HG03460 (cell line): ENCODE measurements around the gene ALX4.

Experiments
- ATAC-seq: cut with Tn5 transposase; IDR thresholded peaks from one replicate; pipeline ENCODE4 v1.9.1; 2021; ENCODE audit not compliant: unreplicated experiment

Gene ALX4

DNA sequence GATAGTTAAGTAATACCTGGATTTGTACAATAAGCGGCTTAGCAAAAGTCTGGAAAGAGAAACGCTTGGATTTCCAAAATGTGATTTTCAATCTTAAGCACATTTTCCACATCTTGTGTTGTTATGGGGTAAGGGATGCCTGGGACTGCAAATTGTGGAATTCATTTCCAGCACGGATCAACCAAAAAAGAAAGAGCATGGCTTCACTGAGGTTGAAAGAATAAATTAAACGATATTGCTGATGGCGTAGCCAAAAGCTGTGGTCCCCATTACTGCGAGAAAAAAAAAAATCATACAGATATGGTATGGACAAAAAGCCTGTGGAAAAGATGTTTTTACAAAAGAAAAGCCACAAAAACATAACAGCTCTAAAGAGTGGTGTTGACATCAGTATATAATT, 26.0 kb upstream of the ALX4 start:
- no peak for ATAC-seq

DNA sequence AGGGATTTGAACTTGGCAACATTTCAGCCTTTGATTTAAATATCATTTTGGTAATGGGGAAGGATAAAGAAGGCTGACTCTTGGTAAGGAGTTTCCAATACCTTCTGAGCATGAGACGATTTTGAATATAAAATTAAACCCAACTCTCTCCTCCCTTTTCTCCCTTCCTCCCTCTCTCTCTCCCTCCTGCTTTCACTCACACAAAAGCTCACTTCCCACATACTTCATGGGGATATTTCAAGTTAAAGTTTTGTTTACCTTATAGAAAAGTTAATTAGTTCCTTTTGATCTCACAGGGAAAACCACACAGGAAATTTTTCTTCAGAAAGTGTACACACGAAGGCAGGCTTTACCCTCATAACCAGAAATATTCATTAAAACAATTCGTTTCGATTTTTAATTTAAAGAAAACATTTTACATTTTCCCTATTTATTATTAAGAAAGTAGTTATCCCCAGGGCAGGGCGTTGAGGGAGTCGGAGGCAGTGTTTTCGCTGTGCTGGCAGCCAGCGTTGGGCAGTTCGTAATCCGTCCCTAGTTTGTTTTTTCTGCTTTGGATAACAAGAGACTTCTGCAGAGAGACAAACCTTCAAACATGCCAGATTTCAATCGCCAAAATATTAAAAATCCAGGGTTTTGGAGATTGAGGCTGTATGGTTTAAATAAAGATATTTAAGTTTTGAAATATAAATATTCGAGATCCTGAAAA, 25.3 kb upstream of the ALX4 start:
- ATAC-seq = no peak

DNA sequence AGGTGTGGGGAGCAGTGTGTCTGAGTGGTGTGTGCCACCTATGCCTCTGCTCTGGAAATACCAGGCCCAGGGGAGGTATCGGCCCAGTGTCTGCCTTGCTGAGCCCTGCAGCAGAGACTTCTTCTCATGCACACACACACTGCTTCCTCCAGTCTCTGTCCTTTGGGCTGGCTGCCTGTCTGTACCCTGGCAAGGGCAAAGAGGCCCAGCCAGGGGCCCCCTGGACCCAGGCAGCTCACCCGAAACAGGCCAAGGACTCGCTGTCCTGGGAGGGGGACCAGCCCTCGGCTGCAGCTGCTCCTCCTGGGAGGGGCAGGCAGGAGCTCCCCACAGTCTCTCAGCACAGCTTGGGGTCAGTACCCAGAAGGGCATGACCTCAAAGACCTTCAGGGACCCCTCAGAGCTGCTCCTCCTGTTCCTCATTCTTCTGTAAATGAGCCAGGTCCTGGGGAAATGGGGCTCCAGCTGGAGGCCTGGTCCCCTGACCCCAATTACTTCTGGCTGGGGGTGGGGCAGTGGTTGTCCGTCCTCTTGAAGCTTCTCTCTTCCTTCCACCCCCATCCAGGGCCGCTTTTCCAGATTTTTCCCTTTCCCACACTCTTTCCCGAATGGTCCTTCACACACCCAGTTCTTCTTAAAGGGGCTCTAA, 24.5 kb upstream of the ALX4 start:
- no peak for ATAC-seq

DNA sequence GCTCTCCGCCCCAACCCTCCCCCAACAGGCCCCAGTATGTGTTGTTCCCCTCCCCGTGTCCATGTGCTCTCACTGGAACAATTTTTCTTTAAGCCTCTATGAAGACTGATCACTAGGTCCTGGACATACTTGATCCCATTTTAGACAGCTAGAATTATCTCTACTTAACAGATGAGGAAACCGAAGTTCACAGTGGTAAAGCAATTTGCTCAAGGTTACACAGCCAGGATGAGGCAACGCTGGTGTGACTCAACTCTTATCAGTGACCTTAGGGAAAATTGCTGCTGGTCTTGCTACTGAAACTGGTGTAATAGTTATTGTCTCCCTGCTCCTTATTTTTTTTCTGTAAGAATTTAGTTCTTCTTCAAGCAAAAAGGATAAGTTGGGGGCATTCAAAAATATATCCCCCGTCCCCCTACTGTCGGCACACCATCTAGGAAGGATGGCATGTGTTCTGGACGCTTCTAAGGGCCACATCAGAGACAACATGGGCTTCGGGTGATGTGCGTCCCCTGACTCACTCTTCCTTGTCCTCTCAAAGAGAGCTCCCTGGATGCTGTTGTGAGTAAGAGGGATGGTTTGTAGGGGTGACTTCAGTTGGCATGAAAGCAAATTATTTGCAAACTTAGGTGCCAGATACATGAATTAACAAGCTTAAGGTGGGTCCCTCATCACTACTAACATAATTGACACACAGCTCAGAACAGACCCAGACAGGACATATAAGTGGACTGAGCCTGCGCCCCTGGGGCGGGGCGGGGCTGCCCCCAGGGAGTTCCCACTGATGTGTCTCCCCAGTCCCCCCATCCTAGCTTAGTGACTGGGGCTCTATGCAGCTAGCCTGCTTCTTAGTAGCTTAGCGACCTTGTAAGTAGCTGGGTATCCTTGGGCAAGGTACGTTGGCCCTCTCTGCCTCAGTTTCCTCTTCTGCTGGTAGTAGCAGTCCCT, 23.6 kb upstream of the ALX4 start:
- no peak for ATAC-seq

DNA sequence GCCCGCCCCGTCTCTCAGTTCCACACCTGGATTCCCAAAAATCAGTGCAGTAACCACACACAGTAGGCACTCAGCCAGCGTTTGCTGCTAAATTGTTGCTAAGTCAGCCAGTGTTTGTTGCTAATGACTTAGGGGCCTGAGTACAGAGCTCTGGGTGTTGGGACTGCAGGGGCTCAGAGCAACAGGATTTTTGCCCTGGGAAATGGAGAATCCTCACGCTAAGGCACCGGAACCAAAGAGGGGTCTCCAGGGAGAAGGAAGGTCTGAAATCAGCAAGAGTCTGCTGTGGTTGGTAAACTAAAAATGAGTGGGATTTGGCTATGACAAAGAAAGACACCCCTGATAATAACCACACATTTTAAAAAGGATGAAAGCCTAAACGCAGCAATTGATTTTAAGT, 22.7 kb upstream of the ALX4 start:
- ATAC-seq = no peak

DNA sequence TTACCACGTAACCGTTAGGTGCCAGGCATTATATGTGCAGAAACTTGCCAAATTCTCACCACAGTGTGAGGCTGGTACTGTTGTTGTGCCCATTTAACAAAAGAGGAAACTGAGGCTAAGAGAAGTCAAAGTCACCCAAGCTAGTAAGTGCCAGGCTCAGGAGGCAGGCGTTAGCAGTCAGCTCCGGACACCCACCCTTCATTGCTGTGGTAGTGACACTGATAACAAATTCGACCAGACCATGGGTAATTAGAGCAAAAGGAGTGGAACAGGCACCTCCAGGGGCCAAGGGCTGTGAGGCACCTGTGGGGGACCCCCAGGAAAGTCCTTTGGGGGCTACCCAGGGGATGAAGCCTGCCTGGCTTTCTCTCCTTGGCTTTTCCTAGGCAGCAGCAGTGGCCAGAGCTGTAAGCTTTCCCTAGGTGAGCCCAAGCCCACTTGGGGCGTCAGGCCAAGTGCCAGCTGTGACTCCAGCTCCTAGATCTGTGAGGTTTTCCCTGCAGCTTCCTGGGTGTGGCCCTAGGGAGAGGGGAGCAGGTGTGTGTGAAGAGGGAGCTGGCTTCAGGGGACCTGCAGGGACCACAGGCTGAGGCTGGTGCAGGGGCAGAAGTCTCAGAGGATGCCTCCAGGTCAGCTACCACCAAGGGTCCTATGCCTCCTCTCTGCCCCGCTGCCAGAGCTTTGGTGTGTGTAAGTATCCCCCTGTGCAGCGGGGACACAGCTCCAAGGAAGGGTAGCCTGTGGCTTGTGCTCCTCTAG, 19.7 kb upstream of the ALX4 start:
- no peak for ATAC-seq

DNA sequence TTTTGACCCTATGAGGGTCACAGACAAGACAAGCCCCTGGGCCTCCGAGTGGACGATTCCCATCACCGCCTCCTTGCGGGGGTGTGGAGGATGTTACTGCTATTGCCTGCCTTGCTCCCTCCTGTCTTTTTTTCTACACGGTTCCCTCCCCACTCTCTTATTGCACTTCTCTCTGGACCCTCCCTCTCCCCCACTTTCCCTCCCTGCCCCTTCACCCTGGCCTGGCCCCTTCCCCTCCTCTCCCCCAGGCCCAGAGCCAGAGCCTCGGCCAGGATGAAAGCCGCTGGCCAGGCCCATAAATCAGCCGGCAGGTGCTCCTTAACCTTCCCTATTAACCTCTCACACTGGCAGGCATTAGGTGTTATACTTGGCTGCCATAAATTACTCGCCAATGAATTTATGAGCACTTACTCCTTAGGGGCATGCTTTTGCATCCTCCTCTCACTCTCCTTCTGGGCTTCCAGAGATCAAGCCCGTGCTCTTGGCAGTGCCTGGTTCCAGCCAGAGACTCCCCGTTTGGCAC, 18.3 kb upstream of the ALX4 start:
- no peak for ATAC-seq

DNA sequence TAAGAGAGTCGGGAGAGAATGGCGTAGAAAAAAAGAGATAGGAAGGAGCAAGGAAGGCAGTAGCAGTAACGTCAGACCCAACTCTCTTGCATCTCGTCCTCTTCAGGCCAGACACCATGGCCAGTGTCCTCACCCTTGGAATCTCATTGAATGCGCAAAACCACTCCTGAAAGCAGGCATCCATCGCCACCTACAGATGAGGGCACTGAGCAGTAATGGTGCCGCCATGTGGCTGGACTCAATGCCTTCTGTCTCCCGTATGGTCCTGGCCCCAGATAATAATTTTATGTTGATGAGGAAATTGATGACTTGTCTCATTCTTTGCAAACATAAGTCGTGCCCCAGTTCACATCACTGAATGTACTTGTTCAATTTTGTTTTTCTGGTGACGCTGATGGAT, 17.8 kb upstream of the ALX4 start:
- ATAC-seq = no peak

DNA sequence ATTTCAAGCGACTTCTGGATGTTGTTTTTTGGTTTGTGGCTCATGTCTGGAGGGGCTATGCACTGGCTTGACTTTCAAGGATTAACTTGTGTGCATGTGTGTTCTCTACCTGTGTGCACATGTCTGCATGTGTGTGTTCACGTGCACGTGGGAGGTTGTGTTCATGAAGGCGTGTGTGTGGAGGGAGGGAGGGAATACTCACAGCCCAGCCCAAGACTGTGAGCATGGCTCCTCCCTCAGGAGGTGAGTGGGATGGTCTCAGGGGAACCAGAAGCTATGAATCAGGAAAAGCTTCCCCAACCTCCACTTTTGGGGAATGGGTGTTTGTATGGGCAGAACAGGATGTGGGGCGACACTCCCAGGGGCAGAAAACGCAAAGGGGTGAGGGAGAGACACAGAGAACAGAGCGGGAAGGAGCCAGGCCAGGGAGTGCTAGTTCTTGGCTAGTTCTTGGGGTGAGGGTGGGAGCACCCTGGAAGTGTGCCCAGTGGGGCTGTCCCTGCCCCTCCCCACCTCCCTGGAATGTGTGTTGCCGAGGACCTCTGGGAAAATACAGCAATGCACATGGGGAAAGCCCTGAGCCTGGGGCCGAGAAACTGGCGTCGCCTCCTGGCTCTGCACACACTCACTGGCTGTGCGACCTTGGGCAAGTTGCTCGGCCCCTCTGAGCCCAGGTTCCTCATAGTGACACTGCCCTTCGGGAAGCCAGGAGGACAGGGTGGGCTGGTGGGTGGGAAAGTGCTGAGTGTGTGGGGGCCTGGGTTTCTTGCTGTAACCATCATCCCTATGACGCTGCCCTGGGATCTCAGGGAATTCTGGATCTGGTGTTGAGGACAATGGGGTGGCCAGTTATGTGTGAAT, 16.9 kb upstream of the ALX4 start:
- ATAC-seq = no peak

DNA sequence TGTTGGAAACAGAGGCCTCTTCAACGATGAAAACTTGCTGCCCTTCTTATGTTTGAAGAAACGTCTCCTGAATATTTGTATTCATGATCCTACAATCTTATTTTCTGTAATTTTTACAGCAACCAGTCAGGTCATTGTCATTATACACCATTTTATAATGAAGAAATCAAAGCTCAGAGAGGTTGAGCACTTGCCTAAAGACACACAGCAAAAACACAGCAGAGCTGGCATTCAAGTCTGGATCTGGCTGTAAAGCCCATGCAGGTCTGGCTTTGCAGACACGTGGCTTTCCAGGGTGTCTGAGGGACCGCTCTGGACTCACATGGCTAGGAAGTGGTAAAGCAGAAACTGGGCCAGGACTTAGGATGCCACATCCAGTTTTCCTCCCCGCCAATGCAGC, 15.8 kb upstream of the ALX4 start:
- no peak for ATAC-seq

DNA sequence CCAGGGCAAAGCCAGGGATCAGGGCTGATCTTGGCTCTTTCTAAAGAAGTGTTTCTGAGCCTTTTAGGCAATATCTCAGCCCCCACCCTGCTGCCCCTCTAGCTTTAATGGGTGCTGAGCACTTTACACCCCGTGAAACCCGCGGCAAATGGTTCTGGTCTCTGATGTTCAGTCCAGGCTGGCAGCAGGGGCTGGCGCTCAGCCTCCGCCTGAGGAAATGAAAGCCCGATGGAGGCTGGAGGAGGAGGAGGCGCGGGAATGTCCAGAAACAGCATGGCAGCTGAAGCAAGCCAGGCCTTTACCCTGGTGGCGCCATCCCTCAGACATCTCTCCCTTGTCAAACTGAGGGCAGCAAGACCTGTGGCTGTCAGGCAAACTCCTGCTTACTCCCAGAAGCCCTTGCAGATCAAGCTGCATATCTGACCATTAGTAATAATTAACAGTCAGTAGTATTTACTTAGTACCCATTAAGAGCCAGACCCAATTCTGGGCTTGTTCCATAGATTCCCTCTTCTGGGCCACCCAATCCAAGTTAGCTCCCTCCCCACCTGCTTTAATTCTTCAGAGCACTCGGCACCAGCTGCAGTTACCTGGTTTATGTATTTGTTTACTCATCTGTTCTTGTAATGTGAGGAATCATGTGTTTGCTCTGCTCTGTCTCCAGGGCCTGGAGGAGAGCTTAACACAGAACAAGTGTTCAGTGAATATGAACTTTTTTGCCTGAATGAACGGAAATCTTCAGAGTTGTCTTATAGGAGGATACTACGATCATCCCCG, 15.0 kb upstream of the ALX4 start:
- ATAC-seq = no peak

DNA sequence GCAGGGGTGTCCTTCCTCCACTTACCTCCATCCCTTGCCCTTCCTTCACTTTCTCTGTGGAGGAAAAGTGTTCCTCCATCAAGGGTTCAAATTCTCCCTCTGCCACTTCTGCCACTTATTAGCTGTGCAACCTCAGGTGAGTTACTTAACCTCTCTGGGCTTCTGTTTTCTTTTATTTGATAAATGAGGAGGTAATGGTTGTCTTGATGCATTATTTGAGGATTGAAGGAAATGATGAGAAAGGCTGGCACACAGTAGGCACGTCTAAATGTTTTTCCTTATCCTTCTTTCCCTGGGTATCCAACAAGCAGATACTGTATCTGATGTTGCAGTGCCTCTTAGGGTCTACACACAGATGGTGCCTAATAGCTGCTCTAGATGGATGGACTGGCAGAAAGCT, 14.3 kb upstream of the ALX4 start:
- no peak for ATAC-seq

DNA sequence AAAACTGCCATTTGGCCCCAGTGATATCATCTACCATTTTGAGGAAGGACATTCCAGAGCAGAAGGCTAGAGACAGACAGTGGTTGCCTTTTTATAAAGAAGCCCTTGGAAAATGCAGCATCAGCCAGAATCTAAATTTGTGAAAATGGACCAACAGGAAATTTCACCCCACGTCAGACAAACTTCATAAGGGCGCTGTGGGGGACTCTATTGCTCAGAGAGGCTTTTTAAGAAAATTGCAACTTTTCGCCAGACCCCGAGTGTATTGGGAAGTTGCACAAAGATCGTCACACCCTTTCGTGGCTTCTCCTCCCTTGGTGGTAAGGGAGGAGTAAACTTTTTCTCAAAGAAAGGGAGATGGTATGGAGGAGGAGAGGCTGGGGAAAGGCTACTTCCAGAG, 12.3 kb upstream of the ALX4 start:
- ATAC-seq = no peak

DNA sequence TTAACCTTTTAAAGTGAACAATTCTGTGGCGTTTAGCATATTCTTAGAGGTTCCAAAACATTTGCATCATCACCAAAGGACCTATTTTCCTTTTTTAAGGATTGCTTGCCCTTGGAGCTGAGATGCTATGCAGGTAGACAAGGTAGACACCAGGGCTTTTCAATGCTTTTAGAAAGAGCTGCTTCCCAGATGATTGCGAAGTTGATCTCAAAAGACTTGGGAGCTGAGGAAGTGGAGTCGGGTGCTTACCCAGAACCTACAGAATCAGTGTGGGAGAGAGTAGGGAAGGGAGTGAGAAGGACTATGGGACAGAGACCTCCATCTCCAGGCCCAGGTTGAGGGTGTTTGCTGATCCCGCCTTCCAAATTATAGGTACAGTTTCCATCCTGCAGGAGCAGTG, 11.1 kb upstream of the ALX4 start:
- ATAC-seq = no peak

DNA sequence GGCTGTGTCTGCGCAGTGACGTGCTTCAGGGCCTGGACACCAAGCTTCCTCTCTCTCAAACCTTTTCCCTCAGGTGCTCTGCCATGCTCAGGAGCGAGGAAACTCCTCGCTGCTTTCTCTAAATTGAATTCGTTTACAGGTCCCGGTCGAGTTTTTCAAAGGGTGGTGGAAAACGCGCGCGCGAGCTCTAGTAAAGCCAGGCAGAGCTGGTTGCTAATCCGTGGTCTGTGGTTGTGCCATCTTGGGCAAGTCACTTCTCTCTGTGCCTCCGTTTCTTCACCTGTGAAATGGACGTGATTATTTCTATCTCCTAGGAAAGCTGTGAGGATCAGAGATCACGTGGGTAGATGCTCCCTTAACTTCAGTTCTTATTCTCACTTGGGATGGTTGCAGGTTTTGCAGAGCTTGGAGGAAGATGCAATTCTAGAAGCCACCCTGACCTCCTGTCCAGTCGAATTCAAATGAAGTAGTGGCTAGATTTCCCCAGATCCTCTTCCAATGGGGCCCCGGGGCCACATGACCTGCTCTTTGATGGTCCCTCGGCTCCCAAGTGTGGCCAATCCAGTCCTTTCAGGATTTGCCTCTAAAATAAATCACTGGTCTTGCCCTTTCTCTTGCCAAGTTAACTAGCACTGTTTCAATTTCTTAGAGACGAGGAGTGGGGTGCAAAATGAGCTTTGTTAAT, 10.5 kb upstream of the ALX4 start:
- ATAC-seq = no peak

DNA sequence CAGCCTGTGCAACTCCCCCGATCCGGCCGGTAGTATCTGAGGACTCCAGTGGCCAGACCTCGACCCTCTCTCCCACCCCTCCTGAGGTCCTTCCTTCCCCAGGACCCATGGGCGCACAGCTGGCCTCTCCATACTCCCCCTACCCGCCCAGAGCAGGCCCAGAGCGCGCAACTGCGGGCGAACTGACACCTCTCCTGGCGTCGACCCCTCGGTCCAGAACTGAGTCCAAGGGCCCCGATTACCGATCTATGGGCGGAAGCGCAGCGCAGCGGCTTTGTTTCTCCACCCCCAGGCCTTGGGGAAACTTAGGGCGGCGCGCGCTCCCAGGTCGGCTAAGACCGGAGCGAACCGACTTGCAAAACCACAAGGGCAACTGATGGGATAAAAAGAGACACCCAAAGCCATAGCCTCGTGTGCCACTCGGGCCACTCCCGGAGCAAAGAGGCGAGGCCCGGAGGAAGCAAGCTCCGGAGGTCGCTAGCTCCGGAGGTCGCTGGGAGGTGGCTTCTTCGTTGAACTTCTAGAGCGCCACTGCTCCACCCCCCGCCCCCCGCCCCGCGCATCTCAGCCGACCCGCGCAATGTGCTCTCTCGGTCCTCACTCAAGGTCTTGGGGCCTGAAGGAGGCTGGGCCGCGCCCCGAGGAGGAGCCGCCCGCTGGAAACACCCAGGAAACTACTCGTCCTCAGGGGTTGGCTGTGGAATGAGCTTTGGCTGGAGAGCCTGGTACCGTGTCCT, 9.8 kb upstream of the ALX4 start:
- no peak for ATAC-seq

DNA sequence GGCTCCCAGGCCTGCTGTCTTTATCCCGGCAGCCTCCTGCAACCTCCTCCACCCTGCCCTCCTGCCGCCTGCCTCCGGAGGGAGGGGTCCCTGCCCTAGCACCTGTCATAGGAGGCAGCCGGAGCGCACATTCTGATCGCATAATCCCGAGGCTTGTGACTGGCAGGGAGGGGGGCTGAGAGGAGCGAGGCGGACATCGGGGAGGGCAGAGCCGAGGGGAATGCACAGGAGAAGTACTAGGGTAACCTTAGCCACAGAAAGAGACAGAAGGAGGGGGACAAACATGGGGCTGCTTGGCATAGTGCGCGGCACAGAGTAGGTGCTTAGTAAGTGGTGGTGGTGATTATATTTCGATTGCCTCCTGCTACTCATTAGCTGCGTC, 9.2 kb upstream of the ALX4 start:
- no peak for ATAC-seq

DNA sequence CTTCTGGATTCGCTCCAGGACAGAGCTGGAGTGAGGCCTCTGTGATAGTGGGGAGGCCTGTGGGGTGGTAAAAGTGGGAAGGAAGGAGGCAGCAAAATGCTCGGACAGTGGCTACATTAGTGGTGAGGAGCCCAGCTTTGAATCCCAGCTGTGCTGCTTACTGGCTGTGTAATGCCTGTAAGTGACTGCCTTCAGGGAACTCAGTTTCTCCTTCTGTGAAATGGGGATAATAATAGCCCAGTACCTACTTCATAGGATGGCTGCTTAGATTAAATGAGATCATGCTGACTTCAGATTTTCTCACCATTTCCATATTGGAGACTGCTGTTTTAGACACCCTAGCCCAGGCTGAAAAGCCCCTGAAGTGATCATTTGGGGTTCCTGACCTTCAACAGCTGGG, 8.4 kb upstream of the ALX4 start:
- ATAC-seq = no peak
